Measurements from ENCODE around the gene ALDH2.
A peak's percentile ranks its signal among the peaks of the same experiment; 100 is the strongest.
"Not testable (repeated sequence)": the region's sequence is repeated elsewhere in the genome, so short reads cannot be mapped to it uniquely, and the experiment has no call there.

ALDH2 gene

GRCh38 chr12:111824312-111824711, 57.6 kb downstream of the ALDH2 start:
- H3K36me3 ChIP-seq; H3K9me3 ChIP-seq; DNase-seq; H3K27me3 ChIP-seq; H3K4me1 ChIP-seq; H3K4me3 ChIP-seq (ENCODE audit: low read depth, low read length): not testable (repeated sequence)
- peak; percentile 53 for TF ChIP-seq CTCF (IDR thresholded peaks at IDR 0.05; ENCODE audit: low read depth, low read length)

GRCh38 chr12:111825509-111825908, 58.8 kb downstream of the ALDH2 start:
- no peak for DNase-seq
- Histone ChIP-seq H3K9me3 (no peaks in the 10 kb centered on the region), H3K4me1 (no peaks in the 10 kb centered on the region), H3K4me3 (ENCODE audit: low read depth, low read length) (no peak overlapping the region), H3K36me3 (no peaks in the 10 kb centered on the region), H3K27me3 (no peaks in the 10 kb centered on the region)
- no peak for TF ChIP-seq CTCF (IDR thresholded peaks at IDR 0.05; ENCODE audit: low read depth, low read length)

- Histone ChIP-seq H3K36me3 (no peaks in the 10 kb centered on the region), H3K9me3 (no peaks in the 10 kb centered on the region), H3K27me3 (no peaks in the 10 kb centered on the region), H3K4me1 (no peaks in the 10 kb centered on the region), H3K4me3 (ENCODE audit: low read depth, low read length) (no peak overlapping the region)
- TF ChIP-seq CTCF (IDR thresholded peaks at IDR 0.05; ENCODE audit: low read depth, low read length): no peak
- DNase-seq: no peak
Measured at GRCh38 chr12:111826316-111826715, 59.6 kb downstream of the ALDH2 start.

- Histone ChIP-seq H3K4me1 (no peaks in the 10 kb centered on the region), H3K4me3 (ENCODE audit: low read depth, low read length) (no peak overlapping the region), H3K36me3 (no peaks in the 10 kb centered on the region), H3K9me3 (no peaks in the 10 kb centered on the region), H3K27me3 (no peaks in the 10 kb centered on the region)
- TF ChIP-seq CTCF (IDR thresholded peaks at IDR 0.05; ENCODE audit: low read depth, low read length): no peak
- no peak for DNase-seq
Measured at GRCh38 chr12:111826992-111827391, 60.3 kb downstream of the ALDH2 start.

GRCh38 chr12:111827907-111828306, 61.2 kb downstream of the ALDH2 start:
- Histone ChIP-seq H3K4me3 (ENCODE audit: low read depth, low read length) (no peak overlapping the region), H3K27me3 (peaks cover 4% of the 10 kb centered on the region; the same call in 1 of the 2 replicates), H3K36me3 (no peaks in the 10 kb centered on the region), H3K4me1 (no peaks in the 10 kb centered on the region), H3K9me3 (no peaks in the 10 kb centered on the region)
- no peak for DNase-seq
- TF ChIP-seq CTCF (IDR thresholded peaks at IDR 0.05; ENCODE audit: low read depth, low read length): no peak

GRCh38 chr12:111828338-111828979, 61.7 kb downstream of the ALDH2 start:
- no peaks in the 10 kb centered on the region for H3K4me1 ChIP-seq
- H3K27me3 ChIP-seq: peaks cover 4% of the 10 kb centered on the region; the same call in 1 of the 2 replicates
- TF ChIP-seq CTCF (IDR thresholded peaks at IDR 0.05; ENCODE audit: low read depth, low read length): no peak
- H3K36me3 ChIP-seq: no peaks in the 10 kb centered on the region
- H3K4me3 ChIP-seq (ENCODE audit: low read depth, low read length): no peak overlapping the region
- DNase-seq: no peak
- H3K9me3 ChIP-seq: no peaks in the 10 kb centered on the region

- not testable (repeated sequence) for H3K4me1 ChIP-seq; H3K4me3 ChIP-seq (ENCODE audit: low read depth, low read length); H3K9me3 ChIP-seq; H3K36me3 ChIP-seq; H3K27me3 ChIP-seq; DNase-seq
Measured at GRCh38 chr12:111829635-111830034, 62.9 kb downstream of the ALDH2 start.

GRCh38 chr12:111834740-111835386, 68.1 kb downstream of the ALDH2 start:
- H3K36me3 ChIP-seq; H3K9me3 ChIP-seq; H3K4me3 ChIP-seq (ENCODE audit: low read depth, low read length); H3K4me1 ChIP-seq; DNase-seq; H3K27me3 ChIP-seq: not testable (repeated sequence)

GRCh38 chr12:111835531-111836181, 68.9 kb downstream of the ALDH2 start:
- H3K4me1 ChIP-seq; DNase-seq; H3K4me3 ChIP-seq (ENCODE audit: low read depth, low read length); H3K27me3 ChIP-seq; H3K9me3 ChIP-seq: not testable (repeated sequence)
- peaks cover 12% of the 10 kb centered on the region for H3K36me3 ChIP-seq

Data from BE2C (cell line).